ENCODE results near the gene HOXB4. TPM values are rescaled to one million over a fixed set of nuclear protein-coding genes. Genes with fewer than 3 reads are reported as not detected.

HOXB4 gene
- total RNA-seq, 1 donor, result 0.31 TPM

GRCh38 chr17:48556576-48557401, 21.4 kb downstream of the HOXB4 start:
- Histone ChIP-seq H3K27me3 (ENCODE audit: insufficient read depth, low read length) (peaks cover 23% of the 10 kb centered on the region), H3K4me1 (ENCODE audit: insufficient read depth, low read length) (no peaks in the 10 kb centered on the region), H3K4me3 (ENCODE audit: low read length) (no peak overlapping the region), H3K9me3 (ENCODE audit: low read depth, low read length) (no peaks in the 10 kb centered on the region)

GRCh38 chr17:48556229-48556575, 21.9 kb downstream of the HOXB4 start:
- no peaks in the 10 kb centered on the region for H3K9me3 ChIP-seq (ENCODE audit: low read depth, low read length)
- H3K4me1 ChIP-seq (ENCODE audit: insufficient read depth, low read length), result no peaks in the 10 kb centered on the region

GRCh38 chr17:48555258-48556228, 22.6 kb downstream of the HOXB4 start:
- H3K27me3 ChIP-seq (ENCODE audit: insufficient read depth, low read length), result peaks cover 23% of the 10 kb centered on the region
- H3K9me3 ChIP-seq (ENCODE audit: low read depth, low read length), result no peaks in the 10 kb centered on the region
- H3K4me3 ChIP-seq (ENCODE audit: low read length), result no peak overlapping the region
- no peaks in the 10 kb centered on the region for H3K4me1 ChIP-seq (ENCODE audit: insufficient read depth, low read length)

More at GRCh38 chr17:48556229-48556575, 21.9 kb downstream of the HOXB4 start:
- Histone ChIP-seq H3K27me3 (ENCODE audit: insufficient read depth, low read length) (peaks cover 23% of the 10 kb centered on the region), H3K4me3 (ENCODE audit: low read length) (no peak overlapping the region)

- Histone ChIP-seq H3K9me3 (ENCODE audit: low read depth, low read length) (no peaks in the 10 kb centered on the region), H3K27me3 (ENCODE audit: insufficient read depth, low read length) (peaks cover 23% of the 10 kb centered on the region), H3K4me3 (ENCODE audit: low read length) (no peak overlapping the region), H3K4me1 (ENCODE audit: insufficient read depth, low read length) (no peaks in the 10 kb centered on the region)
Observed at GRCh38 chr17:48554412-48555257, 23.5 kb downstream of the HOXB4 start.

- Histone ChIP-seq H3K9me3 (ENCODE audit: low read depth, low read length) (no peaks in the 10 kb centered on the region), H3K4me1 (ENCODE audit: insufficient read depth, low read length) (no peaks in the 10 kb centered on the region), H3K27me3 (ENCODE audit: insufficient read depth, low read length) (peaks cover 23% of the 10 kb centered on the region), H3K4me3 (ENCODE audit: low read length) (no peak overlapping the region)
Observed at GRCh38 chr17:48553826-48554225, 24.3 kb downstream of the HOXB4 start.

GRCh38 chr17:48553190-48553547, 25.0 kb downstream of the HOXB4 start:
- peaks cover 6% of the 10 kb centered on the region for H3K4me1 ChIP-seq (ENCODE audit: insufficient read depth, low read length)
- H3K4me3 ChIP-seq (ENCODE audit: low read length), result no peak overlapping the region
- peaks cover 26% of the 10 kb centered on the region for H3K27me3 ChIP-seq (ENCODE audit: insufficient read depth, low read length)
- H3K9me3 ChIP-seq (ENCODE audit: low read depth, low read length), result no peaks in the 10 kb centered on the region

GRCh38 chr17:48552466-48553189, 25.5 kb downstream of the HOXB4 start:
- Histone ChIP-seq H3K9me3 (ENCODE audit: low read depth, low read length) (no peaks in the 10 kb centered on the region), H3K4me1 (ENCODE audit: insufficient read depth, low read length) (peaks cover 11% of the 10 kb centered on the region), H3K27me3 (ENCODE audit: insufficient read depth, low read length) (peaks cover 31% of the 10 kb centered on the region), H3K4me3 (ENCODE audit: low read length) (no peak overlapping the region)

- no peak overlapping the region for H3K4me3 ChIP-seq (ENCODE audit: low read length)
- peaks cover 33% of the 10 kb centered on the region for H3K27me3 ChIP-seq (ENCODE audit: insufficient read depth, low read length)
- H3K9me3 ChIP-seq (ENCODE audit: low read depth, low read length), result no peaks in the 10 kb centered on the region
- H3K4me1 ChIP-seq (ENCODE audit: insufficient read depth, low read length), result peaks cover 17% of the 10 kb centered on the region
Observed at GRCh38 chr17:48551596-48552465, 26.3 kb downstream of the HOXB4 start.

GRCh38 chr17:48551214-48551555, 27.0 kb downstream of the HOXB4 start:
- Histone ChIP-seq H3K4me1 (ENCODE audit: insufficient read depth, low read length) (peaks cover 20% of the 10 kb centered on the region), H3K9me3 (ENCODE audit: low read depth, low read length) (no peaks in the 10 kb centered on the region), H3K27me3 (ENCODE audit: insufficient read depth, low read length) (peaks cover 35% of the 10 kb centered on the region), H3K4me3 (ENCODE audit: low read length) (no peak overlapping the region)

GRCh38 chr17:48550502-48551213, 27.5 kb downstream of the HOXB4 start:
- peaks cover 20% of the 10 kb centered on the region for H3K4me1 ChIP-seq (ENCODE audit: insufficient read depth, low read length)
- peaks cover 30% of the 10 kb centered on the region for H3K27me3 ChIP-seq (ENCODE audit: insufficient read depth, low read length)
- H3K4me3 ChIP-seq (ENCODE audit: low read length), result no peak overlapping the region
- no peaks in the 10 kb centered on the region for H3K9me3 ChIP-seq (ENCODE audit: low read depth, low read length)

GRCh38 chr17:48549914-48550501, 28.1 kb downstream of the HOXB4 start:
- no peak overlapping the region for H3K4me3 ChIP-seq (ENCODE audit: low read length)
- H3K27me3 ChIP-seq (ENCODE audit: insufficient read depth, low read length), result peaks cover 37% of the 10 kb centered on the region
- H3K9me3 ChIP-seq (ENCODE audit: low read depth, low read length), result no peaks in the 10 kb centered on the region

GRCh38 chr17:48549281-48549630, 28.9 kb downstream of the HOXB4 start:
- Histone ChIP-seq H3K9me3 (ENCODE audit: low read depth, low read length) (no peaks in the 10 kb centered on the region), H3K4me1 (ENCODE audit: insufficient read depth, low read length) (peaks cover 30% of the 10 kb centered on the region), H3K27me3 (ENCODE audit: insufficient read depth, low read length) (peaks cover 31% of the 10 kb centered on the region), H3K4me3 (ENCODE audit: low read length) (no peak overlapping the region)

More at GRCh38 chr17:48549914-48550501, 28.1 kb downstream of the HOXB4 start:
- H3K4me1 ChIP-seq (ENCODE audit: insufficient read depth, low read length), result peaks cover 25% of the 10 kb centered on the region
